Measurements from ENCODE around the gene SYT12.

GRCh38 chr11:67051945-67052488, 29.1 kb downstream of the SYT12 start:
- TF ChIP-seq, protein P1, sequence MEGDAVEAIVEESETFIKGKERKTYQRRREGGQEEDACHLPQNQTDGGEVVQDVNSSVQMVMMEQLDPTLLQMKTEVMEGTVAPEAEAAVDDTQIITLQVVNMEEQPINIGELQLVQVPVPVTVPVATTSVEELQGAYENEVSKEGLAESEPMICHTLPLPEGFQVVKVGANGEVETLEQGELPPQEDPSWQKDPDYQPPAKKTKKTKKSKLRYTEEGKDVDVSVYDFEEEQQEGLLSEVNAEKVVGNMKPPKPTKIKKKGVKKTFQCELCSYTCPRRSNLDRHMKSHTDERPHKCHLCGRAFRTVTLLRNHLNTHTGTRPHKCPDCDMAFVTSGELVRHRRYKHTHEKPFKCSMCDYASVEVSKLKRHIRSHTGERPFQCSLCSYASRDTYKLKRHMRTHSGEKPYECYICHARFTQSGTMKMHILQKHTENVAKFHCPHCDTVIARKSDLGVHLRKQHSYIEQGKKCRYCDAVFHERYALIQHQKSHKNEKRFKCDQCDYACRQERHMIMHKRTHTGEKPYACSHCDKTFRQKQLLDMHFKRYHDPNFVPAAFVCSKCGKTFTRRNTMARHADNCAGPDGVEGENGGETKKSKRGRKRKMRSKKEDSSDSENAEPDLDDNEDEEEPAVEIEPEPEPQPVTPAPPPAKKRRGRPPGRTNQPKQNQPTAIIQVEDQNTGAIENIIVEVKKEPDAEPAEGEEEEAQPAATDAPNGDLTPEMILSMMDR (IDR thresholded peaks at IDR 0.05; ENCODE audit: insufficient read depth, low read depth, low read length), result no peak
- no peak for TF ChIP-seq EZH2 (IDR thresholded peaks at IDR 0.05; ENCODE audit: insufficient read depth, low read length)

Measured in astrocyte (in vitro differentiated cells and primary cell).